ENCODE measurements around the gene CRB3.

CRB3 gene

DNA sequence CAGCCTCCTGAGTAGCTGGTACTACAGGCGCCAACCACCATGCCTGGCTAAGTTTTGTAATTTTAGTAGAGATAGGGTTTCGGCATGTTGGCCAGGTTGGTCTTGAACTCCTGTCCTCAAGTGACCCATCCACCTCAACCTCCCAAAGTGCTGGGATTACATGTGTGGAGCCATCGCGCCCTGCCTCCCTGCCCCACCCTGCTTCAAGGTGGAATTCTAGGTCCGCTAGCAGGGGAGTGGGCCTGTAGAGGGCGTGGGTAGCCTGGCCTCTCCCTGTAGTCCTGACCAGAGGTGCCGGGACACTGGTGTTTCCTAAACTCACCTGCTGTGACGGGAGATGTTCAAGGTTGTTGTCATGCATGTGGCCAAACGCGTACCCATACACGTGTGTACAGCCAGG lies 30.9 kb upstream of the CRB3 start:
- no peak for DNase-seq (ENCODE audit: low read depth)

GRCh38 chr19:6433663-6434062 lies 30.4 kb upstream of the CRB3 start, which contains the start of gene SLC25A41:
Gene SLC25A41 (minus strand): TSS chr19:6433763. CDS start chr19:6433693, 70 bp downstream.
- DNase-seq (ENCODE audit: low read depth) = no peak

- DNase-seq (ENCODE audit: low read depth) = no peak
These were observed 24.3 kb upstream of the CRB3 start for GRCh38 chr19:6439743-6440142.

DNA sequence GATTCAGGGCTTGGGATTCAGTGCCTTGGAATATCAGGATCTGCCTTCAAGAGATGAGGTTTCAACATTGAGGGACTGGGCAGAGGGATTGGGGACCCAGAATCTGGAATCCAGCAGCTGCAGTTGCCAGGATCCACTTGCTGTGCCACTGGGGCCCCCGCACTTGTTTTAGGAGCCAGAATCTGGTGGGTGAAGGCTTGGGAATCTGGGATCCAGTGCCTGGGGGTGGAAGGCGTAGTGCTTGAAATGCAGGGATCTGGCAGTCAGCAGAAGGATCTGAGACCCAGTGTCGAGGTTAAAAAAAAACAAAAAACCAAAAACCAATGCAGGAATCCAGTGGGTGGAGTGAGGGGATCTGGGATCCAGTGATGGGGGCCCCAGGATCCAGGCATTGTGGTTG lies 23.2 kb upstream of the CRB3 start:
- no peak for DNase-seq (ENCODE audit: low read depth)

DNA sequence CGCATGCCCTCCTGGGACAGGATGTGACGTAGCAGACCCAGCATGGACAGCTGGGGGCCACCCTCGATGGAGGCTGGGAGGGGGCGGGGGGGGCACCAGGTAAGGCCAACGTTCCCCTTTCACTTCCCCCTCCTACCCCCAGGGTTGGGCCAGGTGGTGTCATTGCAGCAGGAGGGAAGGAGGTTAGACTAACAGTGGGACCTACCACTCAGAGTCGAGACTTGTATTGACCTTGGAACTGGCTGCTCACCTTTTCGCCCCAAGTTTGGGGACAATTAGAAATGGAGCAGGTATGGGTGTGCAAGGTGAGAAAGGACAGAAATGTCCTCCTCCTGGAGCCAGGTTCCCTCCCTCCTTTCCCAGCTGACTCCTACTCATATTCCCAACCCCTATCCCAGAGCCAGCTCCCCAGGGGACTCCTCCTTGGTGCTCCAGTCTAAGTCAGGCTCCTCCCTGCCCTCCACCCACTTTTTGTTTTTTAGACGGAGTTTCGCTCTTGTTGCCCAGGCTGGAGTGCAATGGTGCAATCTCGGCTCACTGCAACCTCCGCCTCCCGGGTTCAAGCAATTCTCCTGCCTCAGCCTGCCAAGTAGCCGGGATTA lies 21.9 kb upstream of the CRB3 start:
- DNase-seq (ENCODE audit: low read depth) = no peak

- no peak for DNase-seq (ENCODE audit: low read depth)
These were observed 20.1 kb upstream of the CRB3 start for GRCh38 chr19:6443986-6444385.

GRCh38 chr19:6446452-6446851 lies 17.6 kb upstream of the CRB3 start:
- no peak for DNase-seq (ENCODE audit: low read depth)

DNA sequence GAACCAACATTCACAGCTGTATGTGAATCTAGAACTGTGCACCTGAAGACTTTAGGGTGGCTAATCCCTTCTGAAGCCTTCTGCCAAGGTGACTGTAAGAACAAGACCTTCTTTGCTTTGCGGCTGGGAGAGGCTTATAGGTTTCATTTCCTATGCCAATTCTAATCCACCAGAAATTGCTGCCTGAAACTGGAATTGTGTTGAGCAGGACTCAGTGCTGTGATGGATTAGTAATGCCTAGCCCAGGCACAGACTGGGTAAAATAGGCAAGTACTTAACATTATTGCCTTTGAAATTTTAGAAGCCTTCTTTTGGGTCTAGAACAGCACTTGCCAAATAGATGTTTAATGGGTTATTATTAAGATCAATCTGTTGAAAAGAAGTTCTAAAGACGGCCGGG lies 16.0 kb upstream of the CRB3 start:
- no peak for DNase-seq (ENCODE audit: low read depth)

- no peak for DNase-seq (ENCODE audit: low read depth)
These were observed 13.9 kb upstream of the CRB3 start for GRCh38 chr19:6450166-6450565.

DNA sequence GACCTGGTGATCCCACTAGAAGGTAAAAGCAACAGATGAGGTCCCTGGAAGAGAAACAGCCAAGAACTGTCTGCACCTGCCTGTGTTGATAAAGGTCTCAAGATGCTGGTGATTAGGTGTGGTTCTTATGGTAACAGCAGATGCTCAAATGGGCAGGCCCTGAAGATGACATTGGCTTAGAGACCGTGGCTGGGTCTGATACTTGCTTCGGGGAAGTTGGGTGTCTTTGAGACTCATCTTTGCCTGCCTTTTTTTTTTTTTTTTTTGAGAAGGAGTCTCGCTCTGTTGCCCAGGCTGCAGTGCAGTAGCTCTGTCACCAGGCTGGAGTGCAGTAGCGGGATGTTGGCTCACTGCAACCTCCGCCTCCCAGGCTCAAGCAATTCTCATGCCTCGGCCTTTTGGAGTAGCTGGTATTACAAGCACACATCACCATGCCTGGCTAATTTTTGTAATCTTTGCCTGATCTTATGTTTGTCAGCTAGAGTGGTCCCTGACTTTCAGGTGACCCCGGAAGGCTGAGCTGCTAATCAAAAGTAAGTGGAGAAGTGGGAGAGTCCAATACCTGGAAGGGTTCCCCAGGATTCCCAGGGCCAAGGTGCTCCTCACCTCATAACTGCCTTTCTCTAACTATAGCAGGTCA lies 12.4 kb upstream of the CRB3 start:
- DNase-seq (ENCODE audit: low read depth) = no peak

GRCh38 chr19:6452223-6452614 lies 11.9 kb upstream of the CRB3 start:
- DNase-seq (ENCODE audit: low read depth) = no peak

GRCh38 chr19:6452899-6453298 lies 11.2 kb upstream of the CRB3 start:
- DNase-seq (ENCODE audit: low read depth) = no peak

GRCh38 chr19:6453951-6454565 lies 10.0 kb upstream of the CRB3 start:
- no peak for DNase-seq (ENCODE audit: low read depth)

DNA sequence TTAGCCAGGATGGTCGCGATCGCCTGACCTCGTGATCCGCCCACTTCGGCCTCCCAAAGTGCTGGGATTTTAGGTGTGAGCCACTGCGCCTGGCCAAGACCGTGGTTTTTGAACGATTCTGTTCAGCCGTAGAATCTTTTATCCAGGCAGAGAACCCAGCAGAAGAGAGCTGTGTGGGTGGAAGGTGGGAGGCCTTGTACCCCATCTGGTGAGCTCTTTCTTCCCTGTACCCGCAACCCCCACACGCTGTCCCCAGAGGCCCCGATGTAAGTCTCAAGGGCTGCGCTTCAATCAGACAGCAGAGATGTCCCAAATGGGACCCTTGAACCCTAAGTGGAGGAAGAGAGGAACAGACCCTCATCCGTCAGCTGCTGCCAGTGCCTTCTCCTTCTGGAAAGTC lies 8.1 kb upstream of the CRB3 start:
- DNase-seq (ENCODE audit: low read depth) = no peak

DNA sequence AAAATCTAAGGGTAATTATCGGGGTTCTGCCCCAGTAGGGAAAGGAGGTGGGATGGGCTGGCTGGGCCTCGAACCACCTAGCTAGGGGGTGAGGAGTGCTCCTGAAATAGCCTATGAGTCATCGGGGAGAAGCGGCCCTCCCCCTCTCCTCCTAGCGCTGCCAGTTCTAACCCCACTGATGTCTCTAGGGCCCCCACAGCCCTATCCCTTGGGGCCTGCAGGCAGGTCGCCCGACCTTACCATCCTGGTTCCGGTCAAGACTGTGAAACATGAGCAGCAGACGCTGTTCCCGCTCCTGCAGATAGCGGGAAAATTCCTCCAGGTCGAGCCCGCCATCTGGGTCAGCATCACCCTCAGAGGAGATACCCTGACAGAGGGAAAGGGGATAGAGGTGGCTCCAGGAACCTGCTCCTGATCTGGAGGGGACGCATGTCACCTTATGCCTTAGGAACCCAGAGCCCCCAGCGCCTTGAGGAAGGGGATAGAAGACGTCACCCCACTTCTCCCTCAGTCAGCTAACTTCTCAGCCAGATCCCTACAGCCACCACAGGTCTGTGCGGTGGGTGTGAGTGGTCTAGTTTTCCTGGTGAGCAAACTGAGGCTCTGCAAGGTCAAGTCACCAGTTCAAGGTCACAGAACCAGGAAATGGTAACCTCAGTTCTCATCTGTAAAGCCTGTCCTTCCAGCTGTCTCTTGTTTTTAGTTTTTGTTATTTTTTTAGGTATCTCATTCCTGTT lies 5.9 kb upstream of the CRB3 start:
- peak; percentile 14 for DNase-seq (ENCODE audit: low read depth)

DNA sequence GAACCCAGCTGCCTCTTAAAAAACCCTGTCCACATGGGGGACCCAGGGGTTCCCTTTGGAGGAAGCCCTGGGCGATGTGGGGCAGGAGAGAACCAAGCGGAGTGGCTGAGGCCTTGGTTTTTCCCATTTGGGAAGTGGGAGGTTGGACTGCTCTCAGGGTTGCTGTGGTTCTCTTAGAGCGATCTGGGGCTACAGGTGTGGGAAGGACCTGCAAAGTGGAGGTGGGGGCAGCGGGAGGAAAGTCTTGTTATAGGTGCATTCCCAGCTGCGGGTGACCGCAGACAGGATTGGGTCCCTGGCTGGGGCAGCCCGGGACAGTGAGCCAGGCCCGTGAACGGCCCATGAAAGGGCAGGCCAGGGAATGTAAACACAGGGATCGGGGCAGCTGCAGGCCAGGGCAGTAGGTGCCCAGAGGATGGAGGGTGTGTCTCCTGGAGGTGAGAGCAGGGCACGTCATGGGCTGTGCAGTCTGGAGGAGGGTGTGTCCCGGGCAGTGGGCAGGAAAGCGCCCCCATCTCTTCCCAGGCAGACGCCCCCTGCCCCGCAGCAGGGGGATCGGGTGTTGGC lies 5.3 kb upstream of the CRB3 start:
- no peak for DNase-seq (ENCODE audit: low read depth)

GRCh38 chr19:6459262-6460098 lies 4.6 kb upstream of the CRB3 start, which contains the start of gene SLC25A23:
Gene SLC25A23 (minus strand): TSS chr19:6459792. CDS start chr19:6459628, 164 bp downstream.
- peak; percentile 66 for DNase-seq (ENCODE audit: low read depth)

DNA sequence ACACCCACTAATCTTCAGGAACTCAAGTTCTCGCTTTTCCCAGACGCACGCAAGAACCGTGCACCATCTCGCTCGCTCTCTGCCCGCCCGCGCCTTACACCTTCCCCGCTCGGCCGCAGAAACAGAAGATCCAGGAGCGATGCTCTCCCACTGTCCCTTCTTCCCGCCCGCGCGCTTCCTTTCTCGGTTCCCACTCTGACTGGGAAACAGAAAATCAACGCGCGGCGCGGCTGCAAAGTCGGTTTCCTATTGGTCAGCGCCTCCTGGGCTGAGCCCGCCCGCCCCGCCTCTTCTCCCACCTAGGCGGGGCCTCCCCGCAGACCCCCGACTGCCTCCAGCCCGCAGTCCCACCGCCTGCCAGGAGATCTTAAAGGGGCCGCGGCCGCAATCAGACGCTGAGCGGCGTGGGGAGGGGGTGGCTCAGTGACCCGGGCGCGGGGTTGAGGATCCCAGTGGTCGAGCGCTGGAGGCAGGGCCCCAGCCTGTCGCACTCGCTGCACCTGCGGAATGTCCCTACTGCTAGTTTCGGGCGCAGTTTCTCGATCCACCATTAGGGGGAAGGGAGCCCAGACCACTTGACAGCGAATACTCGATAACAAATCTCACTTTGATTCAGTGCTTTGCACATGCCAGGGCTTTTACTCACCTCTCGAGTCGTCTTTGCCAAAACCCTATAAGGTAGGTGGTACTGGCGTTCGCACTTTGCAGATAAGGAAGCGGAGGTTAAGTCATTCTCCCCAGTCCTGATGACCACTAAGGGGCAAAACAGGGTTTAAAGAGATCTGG lies 3.8 kb upstream of the CRB3 start:
- peak; percentile 99 for DNase-seq (ENCODE audit: low read depth)

DNA sequence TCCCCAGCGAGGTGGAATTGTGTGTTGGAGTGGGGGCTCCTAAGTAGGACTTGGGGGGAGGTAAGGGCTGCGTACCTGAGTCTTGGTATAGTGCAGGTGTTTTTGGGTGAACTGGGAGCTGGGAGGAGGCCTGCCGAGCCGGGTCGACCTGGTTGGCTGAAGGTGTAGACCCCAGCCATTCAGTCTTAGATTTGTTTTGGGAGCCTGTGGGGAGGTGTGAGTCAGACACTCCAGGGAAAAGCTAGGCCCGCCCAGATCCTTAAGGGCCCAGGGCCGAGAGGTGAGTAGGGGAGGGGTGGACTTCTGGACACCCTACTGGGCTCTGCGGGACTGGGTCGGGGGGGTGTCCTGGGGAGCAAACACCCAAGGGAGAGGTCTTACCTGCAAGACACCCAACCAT lies 935 bp downstream of the CRB3 start:
- no peak for DNase-seq (ENCODE audit: low read depth)

DNA sequence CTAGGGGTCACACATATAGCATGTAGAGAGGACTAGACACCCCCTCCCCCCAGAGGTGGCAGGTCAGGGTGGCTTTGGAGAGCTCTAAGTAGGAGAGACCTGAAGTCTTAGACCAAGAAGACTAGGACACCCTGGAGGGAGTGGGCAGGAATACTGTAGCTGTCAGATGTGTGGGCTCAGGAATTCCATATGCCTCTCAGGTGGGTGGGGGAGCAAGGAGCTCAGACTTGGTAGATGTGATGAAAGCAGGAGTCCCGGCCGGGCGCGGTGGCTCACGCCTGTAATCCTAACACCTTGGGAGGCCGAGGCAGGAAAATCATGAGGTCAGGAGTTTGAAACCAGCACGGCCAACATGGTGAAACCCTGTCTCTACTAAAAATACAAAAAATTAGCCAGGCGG lies 1.6 kb downstream of the CRB3 start:
- no peak for DNase-seq (ENCODE audit: low read depth)

Data from iris pigment epithelial cell (primary cell).